Brain microvascular endothelial cell (primary cell): Measurements from ENCODE around the gene LRRC1.

Experiments
- DNase-seq: peaks from one replicate; pipeline ENCODE4 v3.0.0-alpha.2; 2020
- H3K27ac ChIP-seq: fragments of 250-450 bp; sonication (Bioruptor Pico); 2 replicates; pipeline ENCODE4 v1.5.1; 2020; ENCODE audit warnings: mild to moderate bottlenecking, moderate library complexity
- H3K27me3 ChIP-seq: fragments of 250-450 bp; sonication (Bioruptor Pico); replicated peaks from 2 replicates; pipeline ENCODE4 v1.5.1; 2020; ENCODE audit warnings: mild to moderate bottlenecking
- H3K36me3 ChIP-seq: fragments of 250-450 bp; sonication (Bioruptor Pico); replicated peaks from 2 replicates; pipeline ENCODE4 v1.5.1; 2020; ENCODE audit warnings: mild to moderate bottlenecking
- H3K4me3 ChIP-seq: 2 replicates; pipeline ENCODE4 v1.5.1; 2011; ENCODE audit warnings: low read depth, mild to moderate bottlenecking, control low read depth, low read length, moderate library complexity
- in situ Hi-C: cut with HindIII; loops from 2 replicates; pipeline ENCODE4 v1.10.0; 2017; ENCODE audit warnings: low sequenced_read_pairs, low pct_ligation_motif_present
- TF ChIP-seq, protein P1 (sequence below): IDR thresholded peaks from 2 replicates; pipeline ENCODE4 v1.5.1; 2011; ENCODE audit warnings: low read depth, mild to moderate bottlenecking, moderate library complexity, low read length, control low read depth, inconsistent platforms; ENCODE audit errors: missing control alignments

The LRRC1 gene

DNA sequence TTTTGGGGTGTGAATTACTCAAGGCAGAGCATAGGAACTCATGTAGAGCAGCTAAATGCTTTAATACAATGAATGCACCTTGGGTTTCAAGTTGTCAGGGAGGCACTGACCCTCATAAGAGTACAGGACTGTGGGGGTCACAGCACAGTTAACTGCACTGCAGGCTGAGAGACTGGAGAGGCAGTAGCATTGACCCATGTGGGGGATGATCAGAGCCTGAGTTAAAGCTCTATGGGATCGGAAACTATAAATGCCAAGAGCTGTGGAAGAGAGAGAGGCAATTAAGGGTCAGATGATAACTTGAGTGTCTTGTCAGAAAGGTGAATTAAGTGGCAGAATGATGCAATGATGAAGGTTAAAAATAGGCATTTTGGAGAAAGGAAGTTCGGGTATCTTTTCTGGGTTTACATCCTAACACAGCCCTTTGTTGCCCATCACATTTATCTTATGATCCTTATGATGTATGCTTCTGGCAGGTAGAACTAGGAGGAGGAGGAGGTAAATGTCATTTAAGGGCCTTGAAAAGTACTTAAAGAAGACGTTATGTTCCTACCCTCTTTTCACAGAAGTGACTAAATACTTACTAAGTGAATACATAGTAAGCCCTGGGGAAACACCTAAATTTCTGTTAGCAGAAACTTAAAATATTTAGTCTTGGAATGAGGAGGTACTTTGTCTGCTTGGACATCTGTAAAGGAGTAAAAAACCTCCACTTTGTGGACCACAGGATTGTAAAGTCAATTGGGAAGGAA is 24.2 kb downstream of the LRRC1 start:
- no peak overlapping the region for H3K27ac ChIP-seq
- no peak for DNase-seq
- no peaks in the 10 kb centered on the region for H3K27me3 ChIP-seq
- in situ Hi-C loops: no loop called here
- TF ChIP-seq, protein P1, sequence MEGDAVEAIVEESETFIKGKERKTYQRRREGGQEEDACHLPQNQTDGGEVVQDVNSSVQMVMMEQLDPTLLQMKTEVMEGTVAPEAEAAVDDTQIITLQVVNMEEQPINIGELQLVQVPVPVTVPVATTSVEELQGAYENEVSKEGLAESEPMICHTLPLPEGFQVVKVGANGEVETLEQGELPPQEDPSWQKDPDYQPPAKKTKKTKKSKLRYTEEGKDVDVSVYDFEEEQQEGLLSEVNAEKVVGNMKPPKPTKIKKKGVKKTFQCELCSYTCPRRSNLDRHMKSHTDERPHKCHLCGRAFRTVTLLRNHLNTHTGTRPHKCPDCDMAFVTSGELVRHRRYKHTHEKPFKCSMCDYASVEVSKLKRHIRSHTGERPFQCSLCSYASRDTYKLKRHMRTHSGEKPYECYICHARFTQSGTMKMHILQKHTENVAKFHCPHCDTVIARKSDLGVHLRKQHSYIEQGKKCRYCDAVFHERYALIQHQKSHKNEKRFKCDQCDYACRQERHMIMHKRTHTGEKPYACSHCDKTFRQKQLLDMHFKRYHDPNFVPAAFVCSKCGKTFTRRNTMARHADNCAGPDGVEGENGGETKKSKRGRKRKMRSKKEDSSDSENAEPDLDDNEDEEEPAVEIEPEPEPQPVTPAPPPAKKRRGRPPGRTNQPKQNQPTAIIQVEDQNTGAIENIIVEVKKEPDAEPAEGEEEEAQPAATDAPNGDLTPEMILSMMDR: no peak
- H3K4me3 ChIP-seq: no peak overlapping the region
- no peaks in the 10 kb centered on the region for H3K36me3 ChIP-seq

DNA sequence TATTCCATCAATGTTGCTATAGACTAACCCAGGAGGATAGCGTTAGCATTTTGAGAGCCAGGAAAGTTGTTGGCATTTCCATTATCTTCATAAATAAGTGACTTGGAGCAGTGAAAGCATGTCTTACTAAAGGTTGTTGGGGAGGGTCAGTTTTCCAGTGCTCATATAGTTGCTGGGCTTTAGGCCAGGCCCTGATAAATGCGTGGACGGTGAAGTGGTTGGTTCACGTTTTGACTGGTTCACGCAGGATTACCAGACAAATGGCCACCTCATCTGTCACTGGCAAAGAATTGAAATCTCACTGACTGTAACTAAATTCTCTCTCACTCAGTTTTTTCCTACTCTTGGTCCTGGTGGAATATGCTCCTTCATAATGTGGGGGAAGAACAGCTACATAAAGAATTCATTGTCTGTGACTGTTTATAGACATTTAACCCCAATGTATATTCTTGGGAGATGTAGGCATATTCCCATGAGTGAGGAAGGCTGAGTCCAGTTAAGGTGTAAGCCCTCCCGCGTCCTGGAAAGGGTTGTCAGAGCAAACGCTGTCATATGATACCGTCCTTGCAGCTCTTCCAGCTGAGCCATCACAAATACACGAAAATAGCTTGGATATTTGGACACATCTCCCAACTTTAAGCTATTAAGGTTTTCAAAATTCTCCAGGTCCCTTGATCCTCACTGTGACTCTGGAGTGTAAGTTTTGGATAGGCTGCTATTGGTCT is 27.8 kb downstream of the LRRC1 start:
- TF ChIP-seq, protein P1: no peak
- in situ Hi-C loops: no loop called here
- no peak for DNase-seq
- Histone ChIP-seq H3K27ac (no peak overlapping the region), H3K36me3 (no peaks in the 10 kb centered on the region), H3K4me3 (no peak overlapping the region), H3K27me3 (no peaks in the 10 kb centered on the region)

DNA sequence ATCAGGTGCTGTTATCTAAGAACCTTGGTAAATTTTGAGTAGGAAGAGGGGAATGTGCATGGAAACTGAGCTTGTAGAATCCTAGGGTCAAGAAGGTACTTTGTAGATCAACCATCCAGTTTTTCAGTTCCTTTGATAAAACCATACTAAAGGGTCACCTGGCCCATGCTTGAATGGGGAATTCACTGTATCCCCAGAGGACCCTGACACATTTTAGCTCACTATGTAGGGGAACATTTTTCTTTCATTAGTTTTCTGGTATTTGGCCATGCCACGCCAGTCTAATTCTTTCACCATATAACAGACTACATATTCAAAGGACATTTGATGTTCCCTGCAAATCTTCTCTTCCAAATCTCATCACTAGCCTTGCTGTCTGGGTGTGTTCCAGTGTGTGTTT is 29.9 kb downstream of the LRRC1 start:
- DNase-seq: no peak
- Histone ChIP-seq H3K27me3 (no peaks in the 10 kb centered on the region), H3K36me3 (no peaks in the 10 kb centered on the region), H3K27ac (no peak overlapping the region), H3K4me3 (no peak overlapping the region)
- in situ Hi-C loops: no loop called here
- TF ChIP-seq, protein P1: no peak

DNA sequence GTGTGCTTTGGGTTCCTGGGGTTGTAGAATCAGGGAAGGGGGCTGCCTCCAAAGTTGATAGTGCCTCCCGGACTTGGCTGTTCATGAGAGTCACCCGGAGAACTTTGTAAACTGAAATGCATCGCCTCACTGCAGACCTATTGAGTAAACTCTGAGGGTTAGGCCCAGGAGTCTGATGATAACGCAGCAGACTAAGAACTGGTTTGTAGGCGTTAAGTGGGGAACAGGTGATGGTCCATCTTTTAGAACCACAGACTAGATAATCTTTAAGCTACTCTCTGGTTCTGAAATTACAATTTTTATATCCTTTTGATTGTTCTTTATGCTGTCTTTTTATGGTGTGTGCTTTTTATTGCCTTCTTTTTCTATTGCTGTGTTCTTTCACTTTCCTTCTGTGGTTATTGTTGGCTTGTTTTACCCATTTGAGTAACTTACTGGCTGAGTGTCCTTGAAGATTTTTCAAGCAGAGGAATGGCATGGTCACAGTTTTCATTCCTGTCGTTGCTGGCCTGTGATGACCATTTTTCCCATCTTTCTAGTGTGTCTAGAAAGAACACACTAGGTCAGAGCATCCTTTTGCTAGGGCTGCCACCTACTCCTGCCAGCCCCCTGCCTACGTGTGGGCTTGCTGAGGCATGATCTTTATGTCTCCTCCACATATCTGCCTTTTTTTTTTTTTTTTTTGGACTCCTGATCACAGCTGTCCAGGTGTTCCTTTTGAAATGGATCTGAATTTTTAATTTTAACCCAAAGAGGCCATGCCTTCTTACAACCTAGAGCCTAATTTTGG is 30.9 kb downstream of the LRRC1 start:
- Histone ChIP-seq H3K27me3 (no peaks in the 10 kb centered on the region), H3K4me3 (no peak overlapping the region), H3K36me3 (no peaks in the 10 kb centered on the region), H3K27ac (no peak overlapping the region)
- in situ Hi-C loops: no loop called here
- TF ChIP-seq, protein P1: no peak
- no peak for DNase-seq

DNA sequence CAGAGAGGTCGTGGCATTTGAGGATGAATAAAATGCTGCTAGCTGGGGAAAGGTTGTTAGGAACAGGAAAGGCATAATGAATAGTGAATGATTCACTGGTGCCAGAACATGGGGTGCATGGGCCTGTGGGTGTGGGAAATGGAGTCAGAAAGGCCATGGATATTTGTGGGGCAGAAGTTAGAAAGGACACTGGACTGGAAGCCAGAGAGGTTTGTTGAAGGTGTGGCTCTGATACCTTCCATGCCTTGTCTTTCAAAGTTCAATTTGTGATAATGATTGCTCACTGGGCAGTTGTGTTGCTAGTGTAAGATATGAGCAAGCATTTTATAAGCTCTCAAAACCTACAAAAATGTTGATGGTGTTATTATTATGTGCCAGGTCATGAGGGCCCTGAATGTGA is 32.7 kb downstream of the LRRC1 start:
- in situ Hi-C loops: no loop called here
- Histone ChIP-seq H3K4me3 (no peak overlapping the region), H3K27me3 (no peaks in the 10 kb centered on the region), H3K36me3 (no peaks in the 10 kb centered on the region), H3K27ac (no peak overlapping the region)
- DNase-seq: no peak
- TF ChIP-seq, protein P1: no peak
